ENCODE measurements around the gene IPO7.

The IPO7 gene

GRCh38 chr11:9489080-9489765, 104.8 kb downstream of the IPO7 start:
- DNase-seq (ENCODE audit: extremely low spot score, insufficient read length, low read depth) = no peak
- FAIRE-seq = no peak

- no peak for FAIRE-seq
- no peak for DNase-seq (ENCODE audit: extremely low spot score, insufficient read length, low read depth)
Observed at GRCh38 chr11:9490376-9490775, 105.9 kb downstream of the IPO7 start.

GRCh38 chr11:9493492-9493891, 109.0 kb downstream of the IPO7 start:
- DNase-seq (ENCODE audit: extremely low spot score, insufficient read length, low read depth) (no peak), FAIRE-seq (no peak)

GRCh38 chr11:9494316-9494715, 109.9 kb downstream of the IPO7 start:
- no peak for DNase-seq (ENCODE audit: extremely low spot score, insufficient read length, low read depth)
- FAIRE-seq = no peak

GRCh38 chr11:9495803-9496514, 111.5 kb downstream of the IPO7 start:
- DNase-seq (ENCODE audit: extremely low spot score, insufficient read length, low read depth) = no peak

More at GRCh38 chr11:9495803-9496514, 111.5 kb downstream of the IPO7 start:
- FAIRE-seq = no peak
